Lung (tissue), 12 donors: ENCODE data around the gene DAB1. TPM values are rescaled to one million over a fixed set of nuclear protein-coding genes. Genes with fewer than 3 reads are reported as not detected.

Experiments used
- ATAC-seq: fragments of 200-7000 bp; cut with Tn5 transposase; one replicate; pipeline ENCODE4 v1.9.1; 2020; ENCODE audit warnings: moderate number of reproducible peaks; ENCODE audit not compliant: insufficient read depth, low FRiP score
- DNase-seq, 3 donors: peaks; one replicate each; pipeline ENCODE4 v3.0.0-alpha.2; 2013 to 2017
- H3K27ac ChIP-seq, 2 donors: one replicate each; pipeline ENCODE4 v1.5.1; 2013; ENCODE audit warnings: mild to moderate bottlenecking in 2 of 2, moderate library complexity in 2 of 2, control low read depth in 1 of 2, inconsistent platforms in 1 of 2, low read depth in 1 of 2, low read length in 1 of 2
- H3K27me3 ChIP-seq, 3 donors: one replicate each; pipeline ENCODE4 v1.5.1; 2013; ENCODE audit warnings: low read length in 2 of 3; ENCODE audit not compliant: control insufficient read depth in 3 of 3, insufficient read depth in 3 of 3
- H3K36me3 ChIP-seq, 4 donors: one replicate each; pipeline ENCODE4 v1.5.1; 2013; ENCODE audit warnings: low read length in 4 of 4, mild to moderate bottlenecking in 1 of 4, moderate library complexity in 1 of 4; ENCODE audit not compliant: control insufficient read depth in 4 of 4, insufficient read depth in 4 of 4
- H3K4me1 ChIP-seq, 5 donors: one replicate each; pipeline ENCODE4 v1.5.1; 2013; ENCODE audit warnings: low read length in 5 of 5, mild to moderate bottlenecking in 2 of 5, moderate library complexity in 1 of 5; ENCODE audit not compliant: control insufficient read depth in 5 of 5, insufficient read depth in 5 of 5
- H3K4me3 ChIP-seq: one replicate; pipeline ENCODE4 v1.5.1; 2013; ENCODE audit warnings: mild to moderate bottlenecking, control low read depth, moderate library complexity
- H3K9ac ChIP-seq, 2 donors: one replicate each; pipeline ENCODE4 v1.5.1; 2013; ENCODE audit warnings: low read length in 2 of 2, control low read depth in 1 of 2; ENCODE audit not compliant: insufficient read depth in 1 of 2
- H3K9me3 ChIP-seq, 4 donors: one replicate each; pipeline ENCODE4 v1.5.1; 2013; ENCODE audit warnings: low read length in 3 of 4, mild to moderate bottlenecking in 1 of 4, moderate library complexity in 1 of 4; ENCODE audit not compliant: control insufficient read depth in 4 of 4, insufficient read depth in 3 of 4
- WGBS, 2 donors: extraction: QIAGEN DNeasy Blood & Tissue Kit; methylation state at CpG; one replicate each; pipeline ENCODE4 v1.1.7; 2013; 5-methylcytosine and 5-hydroxymethylcytosine counted together
- polyA plus RNA-seq, 2 donors: library from polyadenylated mRNA; stranded (reverse); fragments of 200-250 nt; gene quantifications; one replicate each; pipeline ENCODE4 v1.2.1, GENCODE V29; 2013
- total RNA-seq, 2 donors: library from RNA; depleted of rRNA in 1 of 2; stranded (reverse); fragments of >200 nt in 1 of 2; gene quantifications; one replicate each; pipeline ENCODE4 v1.2.1, GENCODE V29; 2014 to 2021
- TF ChIP-seq, protein P1 (sequence below): IDR thresholded peaks from 2 replicates; pipeline ENCODE4 v1.5.1; 2012; ENCODE audit warnings: mild to moderate bottlenecking; ENCODE audit errors: control extremely low read depth, extremely low read depth
- donor health status: control.
- donor health status: control.
- donor health status: Bipolar disorder and iron deficiency.
- donor health status: healthy.
- donor health status: DM: yes; HTN: yes; CAD: no.

Gene DAB1
- total and polyA plus RNA-seq, 4 donors = 0.06 to 0.77 (median 0.10) TPM

DNA sequence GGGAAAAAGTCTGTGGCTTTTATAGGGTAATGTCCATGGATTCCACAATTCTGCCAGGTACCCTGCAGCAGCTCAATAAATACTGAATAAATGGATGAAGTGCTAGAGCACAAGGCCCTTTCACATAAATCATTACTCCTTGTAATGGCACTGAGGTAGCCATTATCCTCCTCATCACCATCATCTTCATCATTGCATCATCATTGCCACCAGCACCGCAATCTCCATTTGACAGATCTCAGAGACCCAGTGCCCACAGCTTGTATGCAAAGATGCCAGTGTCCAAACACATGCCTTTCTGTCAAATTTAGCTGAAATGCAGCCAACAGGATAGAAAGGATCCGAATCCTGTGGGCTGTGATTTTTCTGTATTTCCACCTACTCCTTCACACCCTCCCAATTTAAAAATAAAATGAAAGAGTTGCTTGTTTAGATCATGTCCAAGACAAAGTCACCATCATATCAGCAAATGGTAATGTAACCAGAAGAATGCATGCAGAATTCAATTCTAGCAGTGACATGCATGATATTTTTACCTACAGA lies 17.4 kb downstream of the DAB1 start:
- H3K27me3 ChIP-seq = no peaks in the 10 kb centered on the region
- peaks cover 0 to 2% (median 0%) of the 10 kb centered on the region in 4 donors for H3K9me3 ChIP-seq
- H3K4me3 ChIP-seq = no peak overlapping the region
- WGBS, 2 donors = 90 to 93% methylated on average over 2 of the region's 2 CpGs
- H3K9ac ChIP-seq = no peak overlapping the region
- TF ChIP-seq, protein P1, sequence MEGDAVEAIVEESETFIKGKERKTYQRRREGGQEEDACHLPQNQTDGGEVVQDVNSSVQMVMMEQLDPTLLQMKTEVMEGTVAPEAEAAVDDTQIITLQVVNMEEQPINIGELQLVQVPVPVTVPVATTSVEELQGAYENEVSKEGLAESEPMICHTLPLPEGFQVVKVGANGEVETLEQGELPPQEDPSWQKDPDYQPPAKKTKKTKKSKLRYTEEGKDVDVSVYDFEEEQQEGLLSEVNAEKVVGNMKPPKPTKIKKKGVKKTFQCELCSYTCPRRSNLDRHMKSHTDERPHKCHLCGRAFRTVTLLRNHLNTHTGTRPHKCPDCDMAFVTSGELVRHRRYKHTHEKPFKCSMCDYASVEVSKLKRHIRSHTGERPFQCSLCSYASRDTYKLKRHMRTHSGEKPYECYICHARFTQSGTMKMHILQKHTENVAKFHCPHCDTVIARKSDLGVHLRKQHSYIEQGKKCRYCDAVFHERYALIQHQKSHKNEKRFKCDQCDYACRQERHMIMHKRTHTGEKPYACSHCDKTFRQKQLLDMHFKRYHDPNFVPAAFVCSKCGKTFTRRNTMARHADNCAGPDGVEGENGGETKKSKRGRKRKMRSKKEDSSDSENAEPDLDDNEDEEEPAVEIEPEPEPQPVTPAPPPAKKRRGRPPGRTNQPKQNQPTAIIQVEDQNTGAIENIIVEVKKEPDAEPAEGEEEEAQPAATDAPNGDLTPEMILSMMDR = no peak
- DNase-seq (no peak), ATAC-seq (no peak)
- H3K27ac ChIP-seq = no peak overlapping the region
- H3K36me3 ChIP-seq = no peaks in the 10 kb centered on the region
- H3K4me1 ChIP-seq = peaks cover 0 to 8% (median 0%) of the 10 kb centered on the region in 5 donors

DNA sequence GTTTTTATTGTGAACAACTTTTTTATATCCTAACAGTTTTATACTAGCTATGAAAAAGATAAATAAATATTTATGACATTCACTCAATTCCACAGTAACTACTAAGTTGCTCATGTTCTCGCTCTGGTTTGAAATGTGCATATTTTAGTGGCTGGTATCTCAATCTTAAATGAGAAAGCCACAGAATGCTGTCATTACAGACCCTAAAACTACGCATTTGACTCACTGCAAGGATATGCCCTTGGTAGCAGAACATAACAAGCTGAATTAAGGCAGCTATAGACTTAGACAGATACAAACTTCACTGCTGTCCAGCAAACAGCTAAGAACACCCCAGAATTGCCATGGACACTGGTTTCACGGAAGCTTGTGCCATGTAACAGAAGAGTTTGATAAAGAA lies 19.0 kb downstream of the DAB1 start:
- no peaks in the 10 kb centered on the region for H3K27me3 ChIP-seq
- no peaks in the 10 kb centered on the region for H3K36me3 ChIP-seq
- no peak overlapping the region for H3K9ac ChIP-seq
- WGBS, 2 donors = 87 to 91% methylated on average over 3 of the region's 3 CpGs
- peaks cover 0 to 2% (median 0%) of the 10 kb centered on the region in 4 donors for H3K9me3 ChIP-seq
- ATAC-seq = no peak
- TF ChIP-seq, protein P1 = no peak
- H3K27ac ChIP-seq = no peak overlapping the region
- no peak for DNase-seq
- no peak overlapping the region for H3K4me3 ChIP-seq
- peaks cover 0 to 8% (median 0%) of the 10 kb centered on the region in 5 donors for H3K4me1 ChIP-seq

DNA sequence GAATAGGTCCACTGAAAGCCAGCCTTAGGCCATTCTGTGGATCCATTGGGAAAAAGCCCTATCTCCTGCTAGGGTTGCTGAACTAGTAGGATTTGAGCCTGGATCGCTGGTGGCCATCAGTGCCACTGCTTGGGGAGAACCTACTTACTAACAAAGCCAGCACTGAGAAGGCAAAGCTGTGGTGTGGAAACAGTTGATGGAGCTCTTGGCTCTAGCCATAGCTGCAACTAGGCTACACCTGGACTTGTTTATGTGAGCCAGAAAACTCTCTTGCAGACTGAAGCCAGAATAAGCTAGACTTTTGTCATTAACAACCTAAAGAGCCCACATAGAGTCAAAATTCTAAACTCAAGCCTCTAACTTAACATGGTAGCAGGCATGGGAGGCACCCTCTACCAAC lies 20.7 kb downstream of the DAB1 start:
- Histone ChIP-seq H3K4me1 (peaks cover 0 to 5% (median 0%) of the 10 kb centered on the region in 5 donors), H3K36me3 (no peaks in the 10 kb centered on the region), H3K9me3 (peaks cover 0 to 2% (median 0%) of the 10 kb centered on the region in 4 donors), H3K4me3 (no peak overlapping the region), H3K27ac (no peak overlapping the region), H3K27me3 (no peaks in the 10 kb centered on the region), H3K9ac (no peak overlapping the region)
- DNase-seq = no peak
- 86 to 98% methylated on average over 1 of the region's 1 CpG for WGBS, 2 donors
- ATAC-seq = no peak
- TF ChIP-seq, protein P1 = no peak

DNA sequence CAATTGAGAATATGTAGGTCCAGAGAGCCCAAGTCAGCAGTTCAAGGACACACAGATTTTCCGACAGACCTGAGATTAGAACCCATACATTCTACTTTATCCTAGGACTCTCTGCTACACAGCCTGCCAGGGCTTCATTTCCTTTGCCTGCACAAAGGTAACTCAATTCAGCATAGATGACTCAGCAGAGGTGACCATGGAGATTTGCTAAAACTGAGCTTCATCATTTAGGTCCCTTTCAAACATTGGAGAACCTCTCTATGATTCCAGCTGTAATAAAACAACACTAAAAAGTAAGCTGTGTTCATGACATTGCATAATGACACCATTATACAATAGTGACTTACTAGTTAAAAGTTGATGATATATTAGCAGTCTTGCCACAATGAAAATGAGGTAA lies 22.2 kb downstream of the DAB1 start:
- DNase-seq (no peak), ATAC-seq (no peak)
- Histone ChIP-seq H3K27ac (no peak overlapping the region), H3K4me3 (no peak overlapping the region), H3K27me3 (no peaks in the 10 kb centered on the region), H3K9me3 (peaks cover 0 to 2% (median 0%) of the 10 kb centered on the region in 4 donors), H3K9ac (no peak overlapping the region), H3K36me3 (no peaks in the 10 kb centered on the region), H3K4me1 (no peaks in the 10 kb centered on the region)
- TF ChIP-seq, protein P1 = no peak
- 100% methylated on average over 1 of the region's 1 CpG for WGBS, 2 donors
